T-helper 1 cell treated with Interleukin-12 subunit alpha and Interleukin-12 subunit beta and Interleukin-4 antibody, amounts not matched to agents 30 μg/mL and 1 μg/mL, for 36 hours (primary cell): ENCODE measurements around the gene PIAS3.
"Not testable (repeated sequence)": the region's sequence is repeated elsewhere in the genome, so short reads cannot be mapped to it uniquely, and the experiment has no call there.

Experiments used
- H3K27ac Mint-ChIP-seq: one replicate; pipeline ENCODE4 v1.8.0; 2021; ENCODE audit warnings: mild to moderate bottlenecking, mixed read lengths
- H3K27me3 Mint-ChIP-seq: one replicate; pipeline ENCODE4 v1.8.0; 2021; ENCODE audit warnings: low read depth, mixed read lengths
- H3K36me3 Mint-ChIP-seq: one replicate; pipeline ENCODE4 v1.8.0; 2021; ENCODE audit warnings: low read depth, mixed read lengths
- H3K4me1 Mint-ChIP-seq: one replicate; pipeline ENCODE4 v1.8.0; 2021; ENCODE audit warnings: low read depth, mixed read lengths
- H3K4me3 Mint-ChIP-seq: one replicate; pipeline ENCODE4 v1.8.0; 2021; ENCODE audit warnings: mild to moderate bottlenecking, moderate library complexity, mixed read lengths
- H3K9me3 Mint-ChIP-seq: one replicate; pipeline ENCODE4 v1.8.0; 2021; ENCODE audit warnings: mixed read lengths

Gene PIAS3

DNA sequence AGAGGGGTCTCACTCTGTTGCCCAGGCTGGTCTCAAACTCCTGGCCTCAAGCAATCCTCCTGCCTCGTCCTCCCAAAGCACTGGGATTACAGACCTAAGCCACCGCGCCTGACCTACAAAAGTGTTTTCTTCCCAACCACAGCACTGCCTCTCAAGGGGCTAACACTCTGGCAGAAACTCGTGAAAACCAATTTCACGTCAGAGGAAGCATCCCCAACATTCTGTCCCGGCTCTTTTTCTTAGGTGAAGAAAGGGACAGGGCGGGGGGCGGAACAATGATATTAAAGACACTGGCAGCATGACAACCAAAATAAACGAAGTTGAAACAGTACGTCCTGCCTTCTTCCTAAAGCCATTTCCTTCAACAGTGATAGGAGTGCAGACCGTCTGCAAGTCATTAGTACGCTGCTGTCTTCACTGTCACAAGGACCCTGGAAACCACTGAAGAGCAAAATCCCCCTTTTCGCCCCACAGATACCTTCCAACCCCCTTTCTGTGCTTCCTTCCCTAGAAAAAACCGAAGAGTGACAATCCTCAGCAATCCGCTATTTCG, 36.0 kb downstream of the PIAS3 start:
- not testable (repeated sequence) for H3K27ac Mint-ChIP-seq, H3K4me3 Mint-ChIP-seq, H3K9me3 Mint-ChIP-seq, H3K27me3 Mint-ChIP-seq
- peaks cover 23% of the 10 kb centered on the region for H3K36me3 Mint-ChIP-seq
- peaks cover 28% of the 10 kb centered on the region for H3K4me1 Mint-ChIP-seq

GRCh38 chr1:145818095-145818494, 40.8 kb downstream of the PIAS3 start:
- not testable (repeated sequence) for H3K4me1 Mint-ChIP-seq, H3K27me3 Mint-ChIP-seq, H3K9me3 Mint-ChIP-seq, H3K4me3 Mint-ChIP-seq, H3K27ac Mint-ChIP-seq, H3K36me3 Mint-ChIP-seq

DNA sequence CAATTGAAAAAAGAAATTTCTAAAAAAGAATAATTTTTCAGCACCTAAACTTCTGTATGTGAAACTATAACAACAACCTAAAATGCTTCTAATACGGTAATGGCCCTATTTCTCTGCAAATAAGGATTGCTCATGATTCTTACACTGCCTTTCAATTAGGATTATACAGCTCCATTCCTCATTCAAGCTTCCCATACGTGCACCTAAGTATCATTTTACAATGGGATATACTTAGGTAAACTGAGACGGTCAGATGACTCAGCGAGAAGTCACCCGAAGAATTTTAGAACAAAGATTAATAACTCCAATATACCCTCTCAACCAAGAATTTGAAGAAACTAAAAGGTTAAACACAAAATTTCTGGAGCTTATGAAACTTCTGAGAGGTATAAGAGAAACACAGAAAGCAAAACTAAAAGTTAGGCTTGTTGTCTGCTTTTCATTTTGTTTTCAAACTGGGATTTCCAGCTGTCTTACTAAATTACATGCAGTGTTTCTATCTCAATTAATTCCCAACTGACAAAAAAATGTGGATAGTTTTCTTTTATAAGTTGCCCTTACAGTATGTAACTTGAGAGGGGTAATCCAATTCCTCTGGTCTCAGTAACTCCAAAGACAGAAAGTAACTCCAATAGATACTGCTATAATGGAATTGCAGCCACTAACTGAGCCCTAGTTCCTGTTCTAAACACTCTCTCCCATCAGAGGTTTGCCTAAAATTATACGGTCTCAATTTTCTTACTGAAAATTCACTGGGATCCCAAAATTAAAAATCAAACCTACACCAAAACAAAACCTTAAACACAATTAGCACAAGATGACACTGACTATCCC, 45.7 kb downstream of the PIAS3 start:
- H3K4me1 Mint-ChIP-seq, H3K27me3 Mint-ChIP-seq, H3K36me3 Mint-ChIP-seq, H3K4me3 Mint-ChIP-seq, H3K9me3 Mint-ChIP-seq, H3K27ac Mint-ChIP-seq: not testable (repeated sequence)

DNA sequence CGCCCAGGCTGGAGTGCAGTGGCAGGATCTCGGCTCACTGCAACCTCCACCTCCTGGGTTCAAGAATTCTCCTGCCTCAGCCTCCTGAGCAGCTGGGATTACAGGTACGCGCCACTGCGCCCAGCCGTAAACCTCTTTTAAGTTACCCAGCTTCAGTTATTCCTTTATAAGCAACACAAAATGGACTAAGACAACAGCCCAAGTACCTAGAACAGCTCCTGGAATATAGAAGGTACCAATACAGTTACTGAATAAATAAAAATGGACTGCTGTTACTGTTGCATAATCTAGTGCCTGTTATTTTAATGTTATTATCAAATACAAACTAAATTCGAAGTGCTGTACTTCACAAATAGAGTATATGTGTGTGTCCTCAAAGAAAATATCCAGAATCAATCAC, 52.0 kb downstream of the PIAS3 start:
- Mint-ChIP-seq H3K4me3 (no peak overlapping the region), H3K27me3 (no peaks in the 10 kb centered on the region), H3K9me3 (no peaks in the 10 kb centered on the region), H3K36me3 (peaks cover 8% of the 10 kb centered on the region), H3K4me1 (peaks cover 4% of the 10 kb centered on the region), H3K27ac (no peak overlapping the region)

- Mint-ChIP-seq H3K4me1 (peaks cover 4% of the 10 kb centered on the region), H3K27me3 (no peaks in the 10 kb centered on the region), H3K4me3 (no peak overlapping the region), H3K36me3 (peaks cover 10% of the 10 kb centered on the region), H3K27ac (no peak overlapping the region), H3K9me3 (no peaks in the 10 kb centered on the region)
Observed at GRCh38 chr1:145806408-145806807, 52.5 kb downstream of the PIAS3 start.

DNA sequence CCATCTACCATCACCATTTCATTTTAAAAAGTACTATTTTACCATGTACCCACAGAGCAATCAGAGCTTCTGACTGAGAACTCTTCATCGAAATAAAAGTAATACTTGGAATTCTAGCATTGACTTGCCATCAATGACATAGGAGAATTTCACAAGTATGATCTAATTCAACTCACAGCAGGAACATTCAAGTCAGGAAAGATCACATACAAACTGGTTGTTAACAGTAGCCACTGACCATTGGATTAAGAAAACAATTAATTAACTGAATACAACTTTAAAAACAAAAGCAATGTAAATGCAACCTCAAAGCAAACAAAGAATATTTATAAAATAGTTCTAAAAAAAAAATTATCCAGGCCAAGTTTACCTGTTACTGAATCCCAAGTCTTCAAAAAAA, 53.8 kb downstream of the PIAS3 start:
- no peaks in the 10 kb centered on the region for H3K27me3 Mint-ChIP-seq

DNA sequence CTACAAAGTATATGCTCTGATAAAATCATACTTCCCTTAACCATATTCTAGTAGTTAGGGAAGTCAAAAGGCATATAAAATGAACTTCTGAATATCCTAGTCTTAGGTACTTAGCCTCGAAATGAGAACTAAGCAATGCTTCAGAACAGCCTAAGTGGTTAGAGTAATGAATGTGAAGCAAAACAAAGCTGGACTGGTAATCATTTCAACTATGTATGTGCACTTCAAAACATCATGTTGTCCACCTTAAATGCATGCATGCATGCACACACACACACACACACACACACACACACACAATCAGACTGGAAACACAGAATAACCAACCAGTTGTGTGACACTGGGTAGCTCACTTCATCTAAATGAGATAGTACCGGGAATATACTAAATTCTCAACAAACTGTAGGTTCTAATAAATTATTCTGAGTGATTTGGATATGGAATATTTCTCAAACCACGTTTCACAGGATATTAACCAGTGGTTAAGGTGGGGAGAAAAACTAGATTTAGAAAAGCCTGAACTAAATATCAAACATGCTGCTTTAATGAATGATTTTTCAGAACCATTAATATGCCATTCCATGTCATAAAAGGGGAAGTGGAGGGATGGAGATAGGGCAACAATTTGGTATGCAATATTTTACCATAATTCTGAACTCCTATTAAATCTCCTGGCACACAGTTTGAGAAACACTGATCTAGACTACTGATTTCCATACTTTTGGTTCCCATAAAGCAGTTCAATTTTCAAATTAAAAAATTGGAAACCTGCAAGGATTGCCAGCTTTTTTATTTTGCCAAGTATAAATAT, 54.4 kb downstream of the PIAS3 start:
- Mint-ChIP-seq H3K4me1 (peaks cover 6% of the 10 kb centered on the region), H3K4me3 (no peak overlapping the region), H3K9me3 (peaks cover 6% of the 10 kb centered on the region), H3K36me3 (peaks cover 18% of the 10 kb centered on the region), H3K27me3 (no peaks in the 10 kb centered on the region), H3K27ac (no peak overlapping the region)

More for the DNA sequence above, 53.8 kb downstream of the PIAS3 start:
- H3K27ac Mint-ChIP-seq = no peak overlapping the region
- H3K4me3 Mint-ChIP-seq = no peak overlapping the region
- peaks cover 13% of the 10 kb centered on the region for H3K36me3 Mint-ChIP-seq
- H3K4me1 Mint-ChIP-seq = peaks cover 4% of the 10 kb centered on the region
- H3K9me3 Mint-ChIP-seq = no peaks in the 10 kb centered on the region

- peaks cover 3% of the 10 kb centered on the region for H3K4me1 Mint-ChIP-seq
- H3K36me3 Mint-ChIP-seq = peaks cover 47% of the 10 kb centered on the region
- H3K27me3 Mint-ChIP-seq = no peaks in the 10 kb centered on the region
- no peak overlapping the region for H3K27ac Mint-ChIP-seq
- peaks cover 41% of the 10 kb centered on the region for H3K9me3 Mint-ChIP-seq
- no peak overlapping the region for H3K4me3 Mint-ChIP-seq
Observed at GRCh38 chr1:145799806-145800205, 59.1 kb downstream of the PIAS3 start.
